ACC112 (cell line): ENCODE data around the gene PABPN1L.

Source experiments
- H2AFZ ChIP-seq: fragments of 200-600 bp; sonication (generic); one replicate; pipeline ENCODE4 v1.6.0; 2017; ENCODE audit warnings: antibody characterized with exemption, low read length; ENCODE audit not compliant: unreplicated experiment
- H3K27ac ChIP-seq: fragments of 200-600 bp; sonication (generic); 2 replicates; pipeline ENCODE4 v1.5.1; 2014; ENCODE audit warnings: low read depth, mild to moderate bottlenecking, antibody characterized with exemption, low read length, moderate library complexity
- H3K27me3 ChIP-seq: fragments of 200-600 bp; sonication (generic); 2 replicates; pipeline ENCODE4 v1.6.1; 2014; ENCODE audit warnings: mild to moderate bottlenecking, antibody characterized with exemption, low read length, moderate library complexity, mixed read lengths; ENCODE audit not compliant: insufficient read depth
- H3K36me3 ChIP-seq: fragments of 200-600 bp; sonication (generic); 2 replicates; pipeline ENCODE4 v1.6.1; 2016; ENCODE audit warnings: mild to moderate bottlenecking, antibody characterized with exemption, low read length, moderate library complexity, mixed read lengths; ENCODE audit not compliant: insufficient read depth
- H3K4me1 ChIP-seq: fragments of 200-600 bp; sonication (generic); one replicate; pipeline ENCODE4 v1.6.1; 2016; ENCODE audit warnings: low read length, mixed read lengths; ENCODE audit not compliant: insufficient read depth, unreplicated experiment, control insufficient read depth
- H3K4me3 ChIP-seq: fragments of 200-600 bp; sonication (generic); 2 replicates; pipeline ENCODE4 v1.5.1; 2014; ENCODE audit warnings: mild to moderate bottlenecking, low read depth, low read length
- H3K79me2 ChIP-seq: fragments of 200-600 bp; sonication (generic); one replicate; pipeline ENCODE4 v1.6.0; 2016; ENCODE audit warnings: low read length; ENCODE audit not compliant: control insufficient read depth, unreplicated experiment, insufficient read depth

Gene PABPN1L

DNA sequence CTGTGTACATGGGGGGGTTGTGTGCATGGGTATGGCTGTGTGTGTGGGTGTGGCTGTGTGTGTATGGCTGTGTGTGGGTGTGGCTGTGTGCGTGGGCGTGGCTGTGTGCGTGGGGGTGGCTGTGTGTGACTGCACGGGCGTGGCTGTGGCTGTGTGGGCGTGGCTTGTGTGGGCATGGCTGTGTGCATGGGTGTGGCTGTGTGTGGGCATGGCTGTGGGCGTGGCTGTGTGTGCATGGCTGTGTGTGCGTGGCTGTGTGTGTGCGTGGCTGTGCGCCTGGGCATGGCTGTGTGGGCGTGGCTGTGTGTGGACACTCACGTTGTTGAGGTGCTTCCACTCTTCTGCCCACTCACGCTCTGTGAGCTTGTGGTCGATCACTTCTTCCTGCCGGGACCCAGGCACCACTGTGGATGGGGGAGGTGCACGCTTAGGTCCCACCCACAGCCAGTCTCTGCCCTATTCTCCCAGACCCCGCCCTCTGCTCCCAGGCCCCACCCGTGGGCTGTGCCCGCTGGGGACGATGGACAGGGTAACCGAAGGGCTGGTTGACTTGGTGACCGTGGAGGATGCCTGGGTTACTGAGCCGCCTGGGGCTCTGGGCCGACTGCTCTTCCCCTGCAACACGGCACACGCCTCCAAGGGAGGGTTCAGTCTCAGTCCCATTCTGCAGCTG, 16.0 kb upstream of the PABPN1L start:
- Histone ChIP-seq H3K27me3 (no peaks in the 10 kb centered on the region), H3K79me2 (no peaks in the 10 kb centered on the region), H2AFZ (no peak overlapping the region), H3K36me3 (no peaks in the 10 kb centered on the region), H3K4me1 (no peaks in the 10 kb centered on the region), H3K27ac (no peak overlapping the region), H3K4me3 (no peak overlapping the region)

DNA sequence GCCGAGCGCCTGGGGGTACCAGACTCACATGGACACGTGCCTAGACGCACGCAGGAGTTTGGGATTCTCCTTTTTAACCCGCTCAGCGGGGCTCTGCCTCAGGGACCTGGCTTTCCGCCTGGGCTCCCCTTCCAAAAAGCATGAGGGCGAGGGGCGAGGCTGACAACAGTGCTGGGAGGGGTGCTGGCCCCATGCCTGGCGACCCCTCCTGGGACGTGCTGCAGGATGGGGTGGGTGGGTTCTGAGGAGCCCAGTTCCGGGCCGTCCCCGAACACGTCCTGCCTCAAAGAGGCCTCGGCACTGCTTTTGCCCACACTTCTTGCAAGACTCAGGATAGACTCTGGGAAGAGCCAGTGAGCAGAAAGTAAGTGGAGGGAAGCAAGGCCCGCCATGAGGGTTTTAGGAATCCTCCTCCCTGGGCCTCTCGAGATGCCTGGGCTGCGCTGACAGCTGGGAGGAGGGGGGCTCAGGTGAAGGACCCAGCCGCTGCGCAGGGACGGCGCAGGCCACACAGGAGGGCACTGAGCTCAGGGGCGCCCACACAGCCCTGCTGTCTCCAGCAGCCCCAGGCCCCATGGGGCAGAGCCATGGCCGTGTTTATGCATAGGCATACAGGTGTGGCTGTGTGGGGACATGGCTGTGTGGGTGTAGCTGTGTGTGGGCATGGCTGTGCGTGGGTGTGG, 15.4 kb upstream of the PABPN1L start:
- Histone ChIP-seq H3K4me3 (no peak overlapping the region), H3K4me1 (no peaks in the 10 kb centered on the region), H3K27ac (no peak overlapping the region), H3K27me3 (no peaks in the 10 kb centered on the region), H3K79me2 (no peaks in the 10 kb centered on the region), H3K36me3 (no peaks in the 10 kb centered on the region), H2AFZ (no peak overlapping the region)

DNA sequence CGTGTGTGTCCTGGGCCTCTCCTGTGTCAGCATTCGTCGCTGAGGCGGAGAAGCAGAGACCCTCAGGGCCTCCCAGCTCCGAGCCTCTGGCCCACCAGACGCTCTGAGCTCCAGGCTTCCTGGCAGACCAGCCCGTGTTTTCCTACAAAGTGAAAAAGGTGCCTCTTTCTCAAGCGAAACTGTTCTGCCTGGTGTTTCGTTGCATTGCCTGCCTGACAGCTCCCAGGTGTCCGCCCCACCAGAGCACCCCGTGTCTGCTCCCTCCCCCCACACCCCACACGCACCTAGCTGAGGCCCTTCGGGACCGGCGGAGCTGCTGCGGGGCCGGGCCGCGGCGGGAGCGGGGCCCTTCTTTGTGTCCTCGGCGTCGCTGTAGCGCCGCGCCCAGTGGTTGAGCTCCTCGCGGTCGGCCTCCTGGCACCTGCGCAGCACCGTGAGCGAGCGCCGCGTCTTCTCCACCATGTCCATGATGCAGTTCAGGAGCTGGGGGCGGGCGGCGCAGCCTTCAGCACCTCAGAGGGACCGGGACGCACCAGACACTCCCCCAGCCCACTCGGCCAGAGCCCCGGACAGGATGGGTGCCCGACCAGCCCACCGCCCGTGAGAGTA, 14.7 kb upstream of the PABPN1L start:
- Histone ChIP-seq H3K4me1 (no peaks in the 10 kb centered on the region), H3K27me3 (no peaks in the 10 kb centered on the region), H2AFZ (no peak overlapping the region), H3K4me3 (no peak overlapping the region), H3K36me3 (no peaks in the 10 kb centered on the region), H3K27ac (no peak overlapping the region), H3K79me2 (no peaks in the 10 kb centered on the region)

DNA sequence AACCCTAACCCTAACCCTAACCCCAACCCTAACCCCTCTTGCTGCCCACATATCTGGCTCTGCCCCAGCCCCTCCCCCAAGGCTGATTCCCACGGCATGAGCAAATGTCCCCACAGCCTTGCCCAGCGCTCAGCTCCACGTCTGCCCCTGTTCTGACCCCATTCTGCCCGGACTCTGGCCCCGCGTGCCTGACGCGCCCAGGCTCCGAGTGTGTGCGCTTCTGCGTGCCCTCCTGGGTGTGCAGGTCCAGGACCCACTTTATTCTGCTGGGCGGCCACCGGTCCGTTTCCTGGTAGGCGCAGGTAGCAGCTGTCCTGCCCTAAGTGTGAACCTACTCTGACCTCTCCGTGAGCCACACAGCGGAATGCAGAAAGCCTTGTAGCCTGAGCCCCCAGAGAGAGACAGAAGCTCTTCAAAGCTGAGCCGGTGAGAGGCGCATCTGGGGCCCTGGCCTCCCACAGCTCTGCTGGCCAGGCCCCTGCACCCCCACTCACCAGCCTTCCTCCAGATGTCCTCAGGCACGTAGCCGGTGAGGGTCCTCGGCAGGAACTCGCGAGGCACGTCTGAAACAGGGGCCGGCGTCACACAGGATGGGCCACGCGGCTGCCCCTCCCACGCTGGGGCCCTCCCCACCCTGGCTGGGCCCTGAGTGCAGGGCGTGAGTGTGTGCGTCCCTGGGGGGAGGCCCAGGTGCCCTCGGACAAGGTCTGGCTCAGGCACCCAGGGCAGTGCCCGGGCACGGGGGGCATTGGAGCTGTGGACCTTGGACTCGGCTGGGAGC, 14.0 kb upstream of the PABPN1L start:
- no peaks in the 10 kb centered on the region for H3K36me3 ChIP-seq
- H3K27me3 ChIP-seq = no peaks in the 10 kb centered on the region
- no peaks in the 10 kb centered on the region for H3K79me2 ChIP-seq
- no peak overlapping the region for H3K27ac ChIP-seq
- no peaks in the 10 kb centered on the region for H3K4me1 ChIP-seq
- no peak overlapping the region for H3K4me3 ChIP-seq
- no peak overlapping the region for H2AFZ ChIP-seq

DNA sequence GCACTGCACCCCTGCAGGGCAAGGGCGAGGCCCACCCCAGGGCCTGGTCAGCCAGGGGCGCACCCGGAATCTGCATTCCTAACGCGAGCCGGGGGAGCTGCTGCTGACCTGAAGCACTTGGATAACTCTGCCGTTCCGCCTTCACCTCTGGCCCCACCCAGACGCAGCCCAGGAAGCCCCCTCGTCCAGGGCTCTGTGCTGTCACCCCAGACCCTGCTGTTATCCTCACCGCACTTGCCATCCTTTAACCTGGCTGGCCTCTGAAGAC, 13.3 kb upstream of the PABPN1L start:
- no peak overlapping the region for H2AFZ ChIP-seq
- H3K4me3 ChIP-seq = no peak overlapping the region
- no peaks in the 10 kb centered on the region for H3K79me2 ChIP-seq
- H3K36me3 ChIP-seq = no peaks in the 10 kb centered on the region
- H3K27me3 ChIP-seq = no peaks in the 10 kb centered on the region
- H3K4me1 ChIP-seq = no peaks in the 10 kb centered on the region
- no peak overlapping the region for H3K27ac ChIP-seq

DNA sequence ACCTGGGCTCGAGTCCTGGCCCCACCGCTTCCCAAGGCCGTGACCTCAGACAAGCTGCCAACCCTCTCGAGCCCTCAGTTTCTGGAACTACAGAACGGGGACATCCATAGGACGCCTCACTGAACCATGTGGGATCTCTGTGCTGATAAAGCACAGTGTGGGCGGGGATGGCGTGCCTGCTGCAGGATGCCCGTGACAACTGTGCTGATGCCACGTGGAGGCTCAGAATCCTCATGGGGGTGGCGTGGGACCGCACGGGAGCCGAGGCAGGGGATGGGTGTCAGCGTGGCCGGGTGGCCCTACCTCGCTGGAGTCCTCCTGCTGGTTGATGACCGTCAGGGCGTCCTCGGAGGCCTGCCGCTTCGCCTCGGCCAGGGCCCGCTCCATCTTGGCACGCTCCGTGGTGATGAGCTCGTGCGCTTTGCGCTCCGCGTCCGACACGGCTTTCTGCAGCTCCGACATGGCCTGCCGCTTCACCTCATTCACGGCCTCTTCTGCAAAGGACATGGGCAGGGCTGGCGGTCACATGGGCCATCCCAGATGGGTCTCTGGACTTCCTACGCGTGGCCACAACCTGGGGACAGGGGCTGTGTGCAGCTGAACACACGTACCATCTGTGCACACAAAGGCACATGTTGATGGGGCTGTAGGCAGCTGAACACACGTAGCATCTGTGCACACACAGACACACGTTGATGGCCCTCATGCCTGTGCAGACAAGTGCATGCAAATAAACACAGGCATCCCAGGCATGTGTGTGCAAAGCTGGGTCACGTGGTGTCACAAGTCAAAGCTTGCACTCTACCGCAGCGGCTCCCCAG, 12.7 kb upstream of the PABPN1L start:
- no peak overlapping the region for H3K4me3 ChIP-seq
- no peaks in the 10 kb centered on the region for H3K4me1 ChIP-seq
- H3K79me2 ChIP-seq = no peaks in the 10 kb centered on the region
- H3K36me3 ChIP-seq = no peaks in the 10 kb centered on the region
- no peaks in the 10 kb centered on the region for H3K27me3 ChIP-seq
- no peak overlapping the region for H2AFZ ChIP-seq
- H3K27ac ChIP-seq = no peak overlapping the region

DNA sequence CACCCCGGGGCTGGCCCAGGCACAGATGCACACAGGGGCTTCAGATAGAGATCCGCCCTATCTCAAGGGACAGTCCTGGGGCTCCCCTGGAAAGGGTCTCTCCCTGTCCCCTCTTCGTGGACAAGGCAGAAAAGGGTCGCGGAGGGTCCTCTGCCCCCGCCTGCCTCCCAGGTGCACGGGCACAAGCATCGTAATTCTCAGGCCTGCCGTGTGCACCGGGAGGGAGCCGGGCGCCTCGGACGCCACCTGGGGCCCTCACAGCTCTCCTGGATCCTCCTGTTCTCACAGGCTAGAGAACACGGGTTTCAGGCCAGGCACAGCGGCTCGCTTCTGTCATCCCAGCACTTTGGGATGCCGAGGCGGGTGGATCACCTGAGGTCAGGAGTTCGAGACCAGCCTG, 11.9 kb upstream of the PABPN1L start:
- Histone ChIP-seq H3K4me1 (no peaks in the 10 kb centered on the region), H3K27ac (no peak overlapping the region), H3K36me3 (no peaks in the 10 kb centered on the region), H3K27me3 (no peaks in the 10 kb centered on the region), H2AFZ (no peak overlapping the region), H3K79me2 (no peaks in the 10 kb centered on the region), H3K4me3 (no peak overlapping the region)

DNA sequence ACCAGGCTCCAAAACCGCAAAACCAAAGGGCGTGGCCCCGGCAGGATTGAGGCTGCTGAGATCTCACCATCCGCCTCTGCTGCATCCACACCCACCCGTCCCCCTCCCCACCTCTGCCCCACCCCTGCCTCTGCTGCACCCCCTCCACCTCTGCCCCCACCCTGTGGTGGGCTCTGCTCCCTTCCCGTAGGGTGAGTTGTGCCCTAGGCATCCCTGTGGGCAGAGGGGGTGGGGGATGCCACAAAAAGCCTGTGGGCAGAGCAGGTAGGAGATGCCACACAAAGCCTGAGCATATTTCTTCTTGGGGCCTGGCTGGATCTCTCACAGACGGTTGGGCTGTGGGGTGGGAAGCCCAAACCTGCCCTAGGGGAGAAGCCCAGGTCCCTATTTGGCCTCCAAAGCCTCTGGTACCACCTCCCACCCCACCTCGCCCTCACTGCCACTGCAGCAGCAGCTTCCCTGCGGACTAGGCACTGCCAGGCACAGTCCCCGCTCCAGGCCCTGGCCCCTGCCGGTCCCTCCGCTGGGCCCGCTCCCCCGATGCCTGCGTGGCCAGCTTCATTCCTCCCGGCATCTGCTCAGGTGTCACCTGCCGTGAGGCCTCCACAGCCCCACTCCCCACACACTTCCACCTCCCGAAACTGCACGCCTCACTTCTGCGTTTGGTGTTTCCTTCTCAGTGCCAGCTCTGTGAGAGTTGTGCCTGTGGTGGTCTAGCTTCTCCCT, 11.3 kb upstream of the PABPN1L start:
- Histone ChIP-seq H3K36me3 (no peaks in the 10 kb centered on the region), H2AFZ (no peak overlapping the region), H3K27me3 (no peaks in the 10 kb centered on the region), H3K4me1 (no peaks in the 10 kb centered on the region), H3K27ac (no peak overlapping the region), H3K79me2 (no peaks in the 10 kb centered on the region), H3K4me3 (no peak overlapping the region)

DNA sequence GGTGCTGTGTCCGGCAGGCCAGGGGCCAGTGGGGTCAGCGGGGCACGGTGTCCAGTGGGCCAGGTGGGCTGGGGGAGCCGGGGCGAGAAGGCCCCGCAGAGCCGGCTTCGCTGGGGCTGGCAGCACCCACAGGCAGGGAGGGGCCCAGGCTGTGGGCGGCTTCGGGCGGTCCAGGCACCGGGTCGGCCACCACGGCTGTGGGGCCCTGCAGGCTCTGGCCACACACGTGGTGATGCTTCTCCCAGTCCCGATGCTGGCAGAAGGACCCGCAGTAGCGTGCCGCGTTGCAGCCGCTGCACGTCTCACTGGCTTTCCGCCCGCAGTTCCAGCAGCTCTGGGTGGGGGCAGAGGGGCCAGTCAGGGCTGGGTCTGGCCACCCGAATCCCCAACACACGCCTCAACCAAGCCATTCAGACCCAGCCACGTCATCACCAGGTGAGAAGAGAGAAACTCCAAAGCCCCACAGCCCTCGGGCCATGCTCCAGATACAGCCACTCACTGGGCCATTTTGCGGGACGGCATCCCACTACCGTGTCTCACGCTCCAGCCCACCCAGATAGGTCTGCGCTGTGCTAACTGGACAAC, 10.6 kb upstream of the PABPN1L start:
- Histone ChIP-seq H2AFZ (no peak overlapping the region), H3K4me1 (no peaks in the 10 kb centered on the region), H3K79me2 (no peaks in the 10 kb centered on the region), H3K36me3 (no peaks in the 10 kb centered on the region), H3K27me3 (no peaks in the 10 kb centered on the region), H3K4me3 (no peak overlapping the region), H3K27ac (no peak overlapping the region)
